Ishikawa (cell line): ENCODE measurements around the gene ZSWIM6.

ENCODE experiments used
- CEBPB ChIP-seq: IDR thresholded peaks from 2 replicates; pipeline ENCODE4 v1.6.1; 2012
- CREB1 ChIP-seq: IDR thresholded peaks from 2 replicates; pipeline ENCODE4 v1.6.1; 2012; ENCODE audit warnings: low read depth
- EGR1 ChIP-seq: IDR thresholded peaks from 2 replicates; pipeline ENCODE4 v1.6.1; 2012
- EP300 ChIP-seq: IDR thresholded peaks from 2 replicates; pipeline ENCODE4 v1.6.1; 2012; ENCODE audit warnings: borderline replicate concordance
- FOXM1 ChIP-seq: IDR thresholded peaks from 2 replicates; pipeline ENCODE4 v1.6.1; 2012; ENCODE audit warnings: low read depth, borderline replicate concordance
- MAX ChIP-seq: IDR thresholded peaks from 2 replicates; pipeline ENCODE4 v1.6.1; 2012
- NFIC ChIP-seq: IDR thresholded peaks from 2 replicates; pipeline ENCODE4 v1.6.1; 2012
- RAD21 ChIP-seq: IDR thresholded peaks from 2 replicates; pipeline ENCODE4 v1.6.1; 2012; ENCODE audit warnings: low read depth
- REST ChIP-seq: IDR thresholded peaks from 2 replicates; pipeline ENCODE4 v1.6.1; 2012; ENCODE audit warnings: low read depth, mild to moderate bottlenecking
- TAF1 ChIP-seq: IDR thresholded peaks from 2 replicates; pipeline ENCODE4 v1.6.1; 2012; ENCODE audit warnings: low read depth, mild to moderate bottlenecking
- TCF12 ChIP-seq: IDR thresholded peaks from 2 replicates; pipeline ENCODE4 v1.6.1; 2012; ENCODE audit warnings: low read depth
- TEAD4 ChIP-seq: IDR thresholded peaks from 2 replicates; pipeline ENCODE4 v1.6.1; 2012
- USF1 ChIP-seq: IDR thresholded peaks from 2 replicates; pipeline ENCODE4 v1.6.1; 2012
- YY1 ChIP-seq: IDR thresholded peaks from 2 replicates; pipeline ENCODE4 v1.6.1; 2012; ENCODE audit warnings: low read depth
- ZBTB7A ChIP-seq: IDR thresholded peaks from 2 replicates; pipeline ENCODE4 v1.6.1; 2012; ENCODE audit warnings: low read depth

Gene ZSWIM6

GRCh38 chr5:61504143-61504770, 172.2 kb downstream of the ZSWIM6 start:
- TF ChIP-seq RAD21: no peak
- TF ChIP-seq ZBTB7A: no peak
- no peak for TF ChIP-seq MAX
- TF ChIP-seq EP300: no peak
- no peak for TF ChIP-seq USF1
- TF ChIP-seq REST: no peak
- no peak for TF ChIP-seq CEBPB
- TF ChIP-seq TCF12: no peak
- no peak for TF ChIP-seq EGR1

GRCh38 chr5:61505281-61505680, 173.2 kb downstream of the ZSWIM6 start:
- TF ChIP-seq FOXM1: no peak
- TF ChIP-seq TAF1: no peak
- TF ChIP-seq CEBPB: no peak

DNA sequence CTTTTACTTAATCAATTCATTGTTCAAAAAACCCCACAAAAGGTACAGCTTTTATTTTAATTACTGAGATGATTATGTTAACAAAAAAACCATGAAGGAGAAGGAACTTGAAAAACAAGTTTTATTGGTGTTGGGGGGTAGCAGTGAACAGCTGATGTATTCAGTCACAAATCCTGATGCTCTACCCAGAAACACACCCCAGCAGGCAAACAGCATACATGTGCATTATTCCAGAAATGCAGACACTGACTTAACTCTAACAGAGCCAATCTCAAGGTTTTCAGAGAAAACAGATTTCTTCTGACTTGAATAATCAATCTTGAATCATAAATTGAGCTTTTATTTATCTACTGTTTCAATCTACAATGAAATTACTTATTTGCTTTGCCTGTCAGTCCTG, 175.2 kb downstream of the ZSWIM6 start:
- TF ChIP-seq RAD21 (no peak), USF1 (no peak), TEAD4 (no peak), MAX (no peak), ZBTB7A (no peak), YY1 (no peak), FOXM1 (no peak), REST (no peak), EP300 (no peak), NFIC (no peak)

GRCh38 chr5:61516946-61517345, 184.9 kb downstream of the ZSWIM6 start:
- TF ChIP-seq MAX (no peak), TAF1 (no peak), CREB1 (no peak), YY1 (no peak), CEBPB (no peak), EGR1 (no peak)

- TF ChIP-seq RAD21: no peak
- TF ChIP-seq CEBPB: no peak
- no peak for TF ChIP-seq EGR1
- TF ChIP-seq REST: no peak
- no peak for TF ChIP-seq CREB1
- no peak for TF ChIP-seq YY1
These were observed 187.7 kb downstream of the ZSWIM6 start for GRCh38 chr5:61519728-61520277.
